Liver (tissue), 9 donors: Measurements from ENCODE around the gene PDLIM5. TPM values are rescaled to one million over a fixed set of nuclear protein-coding genes. Genes with fewer than 3 reads are reported as not detected.

Source experiments
- DNase-seq: peaks from one replicate; pipeline ENCODE4 v3.0.0-alpha.2; 2017; ENCODE audit warnings: low spot score
- H3K27ac ChIP-seq, 2 donors: one replicate each; pipeline ENCODE4 v1.7.0; 2013; ENCODE audit warnings: inconsistent platforms in 2 of 2, low read length in 2 of 2, control low read depth in 1 of 2, low read depth in 1 of 2, mild to moderate bottlenecking in 1 of 2
- H3K27me3 ChIP-seq, 4 donors: one replicate each; pipeline versions ENCODE4 v1.6.1 to v1.7.0; 2013; ENCODE audit warnings: low read length in 3 of 4, inconsistent platforms in 1 of 4, mild to moderate bottlenecking in 1 of 4, moderate library complexity in 1 of 4; ENCODE audit not compliant: control insufficient read depth in 4 of 4, insufficient read depth in 4 of 4
- H3K36me3 ChIP-seq, 4 donors: one replicate each; pipeline versions ENCODE4 v1.6.1 to v1.7.0; 2013; ENCODE audit warnings: low read length in 3 of 4, mild to moderate bottlenecking in 3 of 4, low read depth in 1 of 4, moderate library complexity in 1 of 4; ENCODE audit not compliant: control insufficient read depth in 4 of 4, insufficient read depth in 3 of 4
- H3K4me1 ChIP-seq, 4 donors: one replicate each; pipeline versions ENCODE4 v1.6.1 to v1.7.0; 2013; ENCODE audit warnings: low read length in 3 of 4, mild to moderate bottlenecking in 3 of 4, moderate library complexity in 1 of 4; ENCODE audit not compliant: control insufficient read depth in 4 of 4, insufficient read depth in 4 of 4
- H3K4me3 ChIP-seq, 3 donors: one replicate each; pipeline versions ENCODE4 v1.6.1 to v1.7.0; 2013; ENCODE audit warnings: low read length in 3 of 3, control low read depth in 1 of 3, low read depth in 1 of 3, mild to moderate bottlenecking in 1 of 3
- H3K9ac ChIP-seq, 2 donors: one replicate each; pipeline ENCODE4 v1.7.0; 2013; ENCODE audit warnings: low read length in 2 of 2, mild to moderate bottlenecking in 2 of 2, moderate library complexity in 2 of 2, control low read depth in 1 of 2, low read depth in 1 of 2
- H3K9me3 ChIP-seq, 4 donors: one replicate each; pipeline versions ENCODE4 v1.6.1 to v1.7.0; 2013; ENCODE audit warnings: low read length in 3 of 4; ENCODE audit not compliant: control insufficient read depth in 4 of 4
- FOXA1 ChIP-seq: IDR thresholded peaks from 2 replicates; pipeline ENCODE4 v1.6.1; 2016; ENCODE audit warnings: antibody characterized with exemption
- FOXA2 ChIP-seq: IDR thresholded peaks from 2 replicates; pipeline ENCODE4 v1.6.1; 2016; ENCODE audit warnings: antibody characterized with exemption
- GABPA ChIP-seq, 2 donors: IDR thresholded peaks in 1 of 2; conservative IDR thresholded peaks in 1 of 2; 2 replicates each; pipeline ENCODE4 v1.6.1; 2016; ENCODE audit warnings: antibody characterized with exemption in 2 of 2, mild to moderate bottlenecking in 1 of 2, moderate library complexity in 1 of 2
- JUND ChIP-seq, 2 donors: IDR thresholded peaks; 2 replicates each; pipeline ENCODE4 v1.6.1; 2016; ENCODE audit warnings: antibody characterized with exemption in 2 of 2
- NR2F2 ChIP-seq: IDR thresholded peaks from 2 replicates; pipeline ENCODE4 v1.6.1; 2016; ENCODE audit warnings: antibody characterized with exemption
- RAD21 ChIP-seq, 2 donors: IDR thresholded peaks; 2 replicates each; pipeline ENCODE4 v1.6.1; 2016; ENCODE audit warnings: antibody characterized with exemption in 2 of 2, mild to moderate bottlenecking in 2 of 2
- TAF1 ChIP-seq: conservative IDR thresholded peaks from 2 replicates; pipeline ENCODE4 v1.6.1; 2016; ENCODE audit warnings: antibody characterized with exemption, mild to moderate bottlenecking
- YY1 ChIP-seq: IDR thresholded peaks from 2 replicates; pipeline ENCODE4 v1.6.1; 2016; ENCODE audit warnings: antibody characterized with exemption, mild to moderate bottlenecking
- WGBS: extraction: QIAGEN DNeasy Blood & Tissue Kit; methylation state at CpG from one replicate; pipeline ENCODE4 v1.1.7; 2013; 5-methylcytosine and 5-hydroxymethylcytosine counted together
- polyA plus RNA-seq, 2 donors: library from polyadenylated mRNA; stranded (reverse) in 1 of 2; unstranded in 1 of 2; fragments of 200-250 nt in 1 of 2; fragments of >200 nt in 1 of 2; fragmentation: Nextera tagmentation in 1 of 2; extraction: Ambion mirVana in 1 of 2; gene quantifications; one replicate each; pipeline versions ENCODE4 v1.2.1 to v1.2.3, GENCODE V29; 2013 to 2015
- total RNA-seq, 2 donors: library from RNA; depleted of rRNA; stranded (reverse); fragments of >200 nt; gene quantifications; one replicate each; pipeline ENCODE4 v1.2.3, GENCODE V29; 2014
- TF ChIP-seq, protein P1 (sequence below): IDR thresholded peaks from 2 replicates; pipeline ENCODE4 v1.6.1; 2016; ENCODE audit warnings: antibody characterized with exemption, mild to moderate bottlenecking
- TF ChIP-seq, protein P2 (sequence below): IDR thresholded peaks from 2 replicates; pipeline ENCODE4 v1.6.1; 2016; ENCODE audit warnings: antibody characterized with exemption
- TF ChIP-seq, protein P3 (sequence below): IDR thresholded peaks from 2 replicates; pipeline ENCODE4 v1.6.1; 2016; ENCODE audit warnings: antibody characterized with exemption
- donor health status: healthy.
- donor health status: healthy.
- donor health status: healthy.
- donor health status: healthy.
- donor health status: healthy.

The PDLIM5 gene
- total and polyA plus RNA-seq, 4 donors = 19.1 to 114 (median 67.8) TPM

DNA sequence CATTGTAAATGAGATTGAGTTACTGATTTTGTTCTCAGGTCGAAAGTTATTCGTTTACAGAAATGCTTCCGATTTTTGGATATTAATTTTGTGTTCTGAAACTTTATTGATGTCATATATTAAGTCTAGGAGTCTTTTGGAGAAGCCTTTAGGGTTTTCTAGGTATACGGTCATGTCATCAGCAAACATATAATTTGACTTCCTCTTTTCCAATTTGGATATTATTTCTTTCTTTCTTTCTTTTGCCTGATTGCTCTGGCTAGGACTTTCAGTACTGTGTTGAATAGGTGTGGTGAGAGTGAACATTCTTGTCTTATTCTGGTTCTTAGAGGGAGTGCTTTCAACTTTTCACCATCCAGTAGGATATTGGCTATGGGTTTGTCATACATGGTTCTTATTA is 35.4 kb upstream of the PDLIM5 start (continued):
- TF ChIP-seq, protein P1, sequence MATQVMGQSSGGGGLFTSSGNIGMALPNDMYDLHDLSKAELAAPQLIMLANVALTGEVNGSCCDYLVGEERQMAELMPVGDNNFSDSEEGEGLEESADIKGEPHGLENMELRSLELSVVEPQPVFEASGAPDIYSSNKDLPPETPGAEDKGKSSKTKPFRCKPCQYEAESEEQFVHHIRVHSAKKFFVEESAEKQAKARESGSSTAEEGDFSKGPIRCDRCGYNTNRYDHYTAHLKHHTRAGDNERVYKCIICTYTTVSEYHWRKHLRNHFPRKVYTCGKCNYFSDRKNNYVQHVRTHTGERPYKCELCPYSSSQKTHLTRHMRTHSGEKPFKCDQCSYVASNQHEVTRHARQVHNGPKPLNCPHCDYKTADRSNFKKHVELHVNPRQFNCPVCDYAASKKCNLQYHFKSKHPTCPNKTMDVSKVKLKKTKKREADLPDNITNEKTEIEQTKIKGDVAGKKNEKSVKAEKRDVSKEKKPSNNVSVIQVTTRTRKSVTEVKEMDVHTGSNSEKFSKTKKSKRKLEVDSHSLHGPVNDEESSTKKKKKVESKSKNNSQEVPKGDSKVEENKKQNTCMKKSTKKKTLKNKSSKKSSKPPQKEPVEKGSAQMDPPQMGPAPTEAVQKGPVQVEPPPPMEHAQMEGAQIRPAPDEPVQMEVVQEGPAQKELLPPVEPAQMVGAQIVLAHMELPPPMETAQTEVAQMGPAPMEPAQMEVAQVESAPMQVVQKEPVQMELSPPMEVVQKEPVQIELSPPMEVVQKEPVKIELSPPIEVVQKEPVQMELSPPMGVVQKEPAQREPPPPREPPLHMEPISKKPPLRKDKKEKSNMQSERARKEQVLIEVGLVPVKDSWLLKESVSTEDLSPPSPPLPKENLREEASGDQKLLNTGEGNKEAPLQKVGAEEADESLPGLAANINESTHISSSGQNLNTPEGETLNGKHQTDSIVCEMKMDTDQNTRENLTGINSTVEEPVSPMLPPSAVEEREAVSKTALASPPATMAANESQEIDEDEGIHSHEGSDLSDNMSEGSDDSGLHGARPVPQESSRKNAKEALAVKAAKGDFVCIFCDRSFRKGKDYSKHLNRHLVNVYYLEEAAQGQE = no peak
- no peak for TF ChIP-seq GABPA (IDR thresholded peaks at IDR 0.05 in 1 of 2, conservative IDR thresholded peaks at IDR 0.05 in 1 of 2)
- no peak for TF ChIP-seq NR2F2
- no peak for TF ChIP-seq FOXA1
- TF ChIP-seq RAD21 (IDR thresholded peaks at IDR 0.05) = no peak
- no peak for TF ChIP-seq YY1
- TF ChIP-seq, protein P2, sequence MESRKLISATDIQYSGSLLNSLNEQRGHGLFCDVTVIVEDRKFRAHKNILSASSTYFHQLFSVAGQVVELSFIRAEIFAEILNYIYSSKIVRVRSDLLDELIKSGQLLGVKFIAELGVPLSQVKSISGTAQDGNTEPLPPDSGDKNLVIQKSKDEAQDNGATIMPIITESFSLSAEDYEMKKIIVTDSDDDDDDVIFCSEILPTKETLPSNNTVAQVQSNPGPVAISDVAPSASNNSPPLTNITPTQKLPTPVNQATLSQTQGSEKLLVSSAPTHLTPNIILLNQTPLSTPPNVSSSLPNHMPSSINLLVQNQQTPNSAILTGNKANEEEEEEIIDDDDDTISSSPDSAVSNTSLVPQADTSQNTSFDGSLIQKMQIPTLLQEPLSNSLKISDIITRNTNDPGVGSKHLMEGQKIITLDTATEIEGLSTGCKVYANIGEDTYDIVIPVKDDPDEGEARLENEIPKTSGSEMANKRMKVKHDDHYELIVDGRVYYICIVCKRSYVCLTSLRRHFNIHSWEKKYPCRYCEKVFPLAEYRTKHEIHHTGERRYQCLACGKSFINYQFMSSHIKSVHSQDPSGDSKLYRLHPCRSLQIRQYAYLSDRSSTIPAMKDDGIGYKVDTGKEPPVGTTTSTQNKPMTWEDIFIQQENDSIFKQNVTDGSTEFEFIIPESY = no peak
- TF ChIP-seq, protein P3, sequence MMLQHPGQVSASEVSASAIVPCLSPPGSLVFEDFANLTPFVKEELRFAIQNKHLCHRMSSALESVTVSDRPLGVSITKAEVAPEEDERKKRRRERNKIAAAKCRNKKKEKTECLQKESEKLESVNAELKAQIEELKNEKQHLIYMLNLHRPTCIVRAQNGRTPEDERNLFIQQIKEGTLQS = no peak

DNA sequence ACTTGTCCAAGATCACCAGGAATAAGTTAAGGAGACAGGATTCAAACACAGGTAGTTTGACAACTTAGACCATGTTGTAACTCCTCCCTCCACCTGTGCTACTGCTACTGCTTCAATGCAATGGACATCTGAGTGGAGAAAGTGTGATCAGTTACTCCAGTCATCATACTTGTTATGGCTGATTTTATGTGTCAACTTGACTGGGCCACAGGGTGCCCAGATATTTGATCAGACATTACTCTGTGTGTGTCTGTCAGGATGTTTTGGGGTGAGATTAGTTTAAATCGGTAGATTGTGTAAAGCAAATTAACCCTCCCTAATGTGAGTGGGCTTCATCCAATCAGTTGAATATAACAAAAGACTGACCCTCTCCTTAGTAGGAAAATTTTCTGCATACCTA is 34.8 kb upstream of the PDLIM5 start:
- TF ChIP-seq NR2F2 (no peak), FOXA2 (no peak), JUND (IDR thresholded peaks at IDR 0.05) (no peak), TAF1 (no peak)
- TF ChIP-seq, protein P2 = no peak
- TF ChIP-seq, protein P1 = no peak
- TF ChIP-seq, protein P3 = no peak
- Histone ChIP-seq H3K9ac (no peak overlapping the region), H3K27me3 (no peaks in the 10 kb centered on the region), H3K27ac (no peak overlapping the region), H3K9me3 (no peaks in the 10 kb centered on the region), H3K36me3 (no peaks in the 10 kb centered on the region), H3K4me3 (no peak overlapping the region), H3K4me1 (peaks cover 3 to 18% (median 11%) of the 10 kb centered on the region in 4 donors)
- WGBS = 95% methylated on average over 1 of the region's 1 CpG
- no peak for DNase-seq
